ENCODE measurements around the gene PHF10.

DNA sequence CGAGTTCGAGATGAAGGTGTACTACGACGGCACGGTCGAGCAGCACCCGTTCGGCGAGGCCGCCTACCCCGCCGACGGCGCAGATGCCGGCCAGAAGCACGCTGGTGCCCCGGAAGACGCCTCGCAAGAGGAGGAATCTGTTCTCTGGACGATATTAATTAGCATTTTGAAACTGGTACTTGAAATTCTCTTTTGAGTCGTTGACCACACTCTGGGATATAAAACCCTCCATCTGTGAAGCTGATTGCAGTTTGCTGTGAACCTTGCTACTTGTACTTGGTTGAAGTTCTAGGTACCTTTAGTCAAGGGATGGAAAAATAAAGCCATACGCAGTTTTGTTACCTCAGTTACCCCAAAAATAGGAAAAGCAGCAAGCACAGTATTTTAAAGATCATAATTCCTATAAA, 21.5 kb downstream of the PHF10 start:
- TF ChIP-seq, protein P1, sequence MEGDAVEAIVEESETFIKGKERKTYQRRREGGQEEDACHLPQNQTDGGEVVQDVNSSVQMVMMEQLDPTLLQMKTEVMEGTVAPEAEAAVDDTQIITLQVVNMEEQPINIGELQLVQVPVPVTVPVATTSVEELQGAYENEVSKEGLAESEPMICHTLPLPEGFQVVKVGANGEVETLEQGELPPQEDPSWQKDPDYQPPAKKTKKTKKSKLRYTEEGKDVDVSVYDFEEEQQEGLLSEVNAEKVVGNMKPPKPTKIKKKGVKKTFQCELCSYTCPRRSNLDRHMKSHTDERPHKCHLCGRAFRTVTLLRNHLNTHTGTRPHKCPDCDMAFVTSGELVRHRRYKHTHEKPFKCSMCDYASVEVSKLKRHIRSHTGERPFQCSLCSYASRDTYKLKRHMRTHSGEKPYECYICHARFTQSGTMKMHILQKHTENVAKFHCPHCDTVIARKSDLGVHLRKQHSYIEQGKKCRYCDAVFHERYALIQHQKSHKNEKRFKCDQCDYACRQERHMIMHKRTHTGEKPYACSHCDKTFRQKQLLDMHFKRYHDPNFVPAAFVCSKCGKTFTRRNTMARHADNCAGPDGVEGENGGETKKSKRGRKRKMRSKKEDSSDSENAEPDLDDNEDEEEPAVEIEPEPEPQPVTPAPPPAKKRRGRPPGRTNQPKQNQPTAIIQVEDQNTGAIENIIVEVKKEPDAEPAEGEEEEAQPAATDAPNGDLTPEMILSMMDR (IDR thresholded peaks at IDR 0.05) = no peak
- no peak for TF ChIP-seq POLR2A (IDR thresholded peaks at IDR 0.05)

All from breast epithelium (tissue), 3 donors.